HG03432 (cell line): ENCODE measurements around the gene AXIN1.
"Not testable (repeated sequence)": the region's sequence is repeated elsewhere in the genome, so short reads cannot be mapped to it uniquely, and the experiment has no call there.

Experiments used
- ATAC-seq: cut with Tn5 transposase; IDR thresholded peaks from one replicate; pipeline ENCODE4 v1.9.1; 2021; ENCODE audit warnings: mild to moderate bottlenecking, moderate library complexity; ENCODE audit not compliant: unreplicated experiment

AXIN1 gene

GRCh38 chr16:356741-357140 lies 4.2 kb upstream of the AXIN1 start:
- ATAC-seq = no peak

- no peak for ATAC-seq
Observed at GRCh38 chr16:354971-355461, 2.5 kb upstream of the AXIN1 start.

GRCh38 chr16:354291-354881 lies 1.9 kb upstream of the AXIN1 start:
- ATAC-seq = no peak

- no peak for ATAC-seq
Observed at GRCh38 chr16:353404-354290, 1.1 kb upstream of the AXIN1 start.

GRCh38 chr16:351804-352520 lies 561 bp downstream of the AXIN1 start:
- peak; percentile 22 for ATAC-seq

- no peak for ATAC-seq
Observed at GRCh38 chr16:350203-350602, 2.3 kb downstream of the AXIN1 start.

GRCh38 chr16:349211-349610 lies 3.3 kb downstream of the AXIN1 start:
- ATAC-seq = no peak

- ATAC-seq = not testable (repeated sequence)
Observed at GRCh38 chr16:348495-348894, 4.0 kb downstream of the AXIN1 start.

GRCh38 chr16:347203-347602 lies 5.3 kb downstream of the AXIN1 start:
- ATAC-seq = no peak

- no peak for ATAC-seq
Observed at GRCh38 chr16:346587-346986, 5.9 kb downstream of the AXIN1 start.

GRCh38 chr16:345772-346171 lies 6.8 kb downstream of the AXIN1 start:
- no peak for ATAC-seq

- ATAC-seq = no peak
Observed at GRCh38 chr16:342455-343213, 9.9 kb downstream of the AXIN1 start.

- ATAC-seq = not testable (repeated sequence)
Observed at GRCh38 chr16:341974-342336, 10.6 kb downstream of the AXIN1 start.

- ATAC-seq = not testable (repeated sequence)
Observed at GRCh38 chr16:341095-341973, 11.2 kb downstream of the AXIN1 start.

GRCh38 chr16:340370-341091 lies 12.0 kb downstream of the AXIN1 start:
- ATAC-seq = no peak

- no peak for ATAC-seq
Observed at GRCh38 chr16:339680-340079, 12.8 kb downstream of the AXIN1 start.

- ATAC-seq = no peak
Observed at GRCh38 chr16:337975-338575, 14.4 kb downstream of the AXIN1 start.

- ATAC-seq = no peak
Observed at GRCh38 chr16:337437-337836, 15.1 kb downstream of the AXIN1 start.

GRCh38 chr16:336269-336668 lies 16.3 kb downstream of the AXIN1 start:
- no peak for ATAC-seq
